ENCODE data around the gene VEPH1. TPM values are rescaled to one million over a fixed set of nuclear protein-coding genes. Genes with fewer than 3 reads are reported as not detected.
A peak's percentile ranks its signal among the peaks of the same experiment; 100 is the strongest.

Gene VEPH1
- total RNA-seq, 1 experiment from 2014 or later = 27.3 TPM

DNA sequence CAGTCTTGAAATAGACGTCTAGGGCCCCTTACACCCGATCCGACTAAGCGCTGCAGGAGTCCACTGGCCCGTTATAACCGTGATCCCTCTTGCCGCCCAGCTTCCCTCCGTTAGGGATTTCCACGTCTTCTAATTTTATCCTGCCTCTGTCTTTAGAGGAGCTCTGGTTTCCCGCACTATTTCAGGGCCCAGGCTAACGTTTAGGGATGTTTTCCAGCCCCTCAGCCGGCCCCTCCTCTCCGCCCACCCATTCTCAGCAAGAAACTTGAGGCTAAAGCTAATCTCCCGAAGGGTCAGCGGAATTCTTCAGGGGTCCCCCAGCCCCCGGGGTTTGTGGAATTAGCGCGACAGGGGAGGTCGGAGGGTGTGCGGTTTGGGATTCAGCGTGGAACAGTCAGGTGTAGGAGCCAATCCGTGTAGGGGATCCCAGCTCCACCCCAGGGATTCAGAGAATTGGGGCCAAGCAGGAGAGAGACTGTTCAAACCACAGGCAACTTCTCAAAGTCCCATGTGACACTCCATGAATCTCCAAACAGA, 65.0 kb downstream of the VEPH1 start:
- intact Hi-C loops (cut with micrococcal nuclease) = loop anchor here (5.0 kb wide), 2 partner anchors 86 to 126 kb away; no protein-coding TSS in a partner anchor
- BruUV-seq (replicated peaks) = no TSS peak
- ATAC-seq = peak; percentile 25

DNA sequence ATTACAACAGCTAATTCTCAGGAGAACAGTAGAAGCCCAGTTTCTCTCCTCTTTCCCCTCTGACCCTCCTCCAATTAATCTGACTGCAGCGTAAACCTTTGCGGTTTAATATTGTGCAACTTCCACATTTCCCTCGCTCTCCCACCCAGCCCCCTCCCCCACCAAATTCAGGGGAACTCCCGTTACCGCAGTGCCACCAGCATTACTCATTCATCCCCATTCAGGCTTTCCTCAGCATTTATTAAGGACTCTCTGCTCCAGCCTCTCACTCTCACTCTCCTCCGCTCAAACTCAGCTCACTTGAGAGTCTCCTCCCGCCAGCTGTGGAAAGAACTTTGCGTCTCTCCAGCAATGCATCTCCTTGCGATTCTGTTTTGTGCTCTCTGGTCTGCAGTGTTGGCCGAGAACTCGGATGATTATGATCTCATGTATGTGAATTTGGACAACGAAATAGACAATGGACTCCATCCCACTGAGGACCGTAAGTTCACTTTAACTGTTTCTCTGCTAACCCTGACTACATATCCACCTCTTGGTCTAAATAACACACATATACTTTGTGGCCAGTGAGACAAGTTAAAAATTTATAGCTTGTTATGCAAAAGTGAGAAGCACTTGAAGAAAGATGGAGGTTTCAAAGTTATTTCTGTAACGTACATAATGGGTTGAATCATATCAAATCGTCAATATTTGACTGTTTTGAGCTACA, 66.5 kb downstream of the VEPH1 start, which contains the start of gene PTX3:
Gene PTX3, plus strand, starts transcription at position 268 of the 709 bp plus-strand sequence. Its CDS starts 84 bp downstream, at position 352.
- Histone ChIP-seq H3K4me3 (ENCODE audit: low read length) (peak within 1 kb of the TSS; percentile 82), H3F3A (ENCODE audit: low read length, unreplicated experiment) (no peaks in the 10 kb centered on the region), H4K20me1 (ENCODE audit: low read length) (no peaks in the 10 kb centered on the region), H3K4me1 (ENCODE audit: insufficient read depth, low read length) (peaks cover 16% of the 10 kb centered on the region), H3K4me2 (ENCODE audit: low read length) (peak within 1 kb of the TSS; percentile 93), H2AFZ (ENCODE audit: low read length) (peak within 1 kb of the TSS; percentile 86), H3K9ac (ENCODE audit: low read length) (peak within 1 kb of the TSS; percentile 42), H3K27ac (ENCODE audit: low read length) (peak within 1 kb of the TSS; percentile 68), H3K27me3 (ENCODE audit: low read length) (no peaks in the 10 kb centered on the region), H3K36me3 (ENCODE audit: low read depth, low read length) (0 out of 2 replicates have a peak, but pooled peaks cover 3% of the 10 kb centered on the region), H3K79me2 (ENCODE audit: low read length) (peaks cover 17% of the 10 kb centered on the region), H3K9me2 (replicated peaks; ENCODE audit: low read length) (no peaks in the 10 kb centered on the region), H3K9me3 (ENCODE audit: low read length) (no peaks in the 10 kb centered on the region)
- intact Hi-C loops (cut with micrococcal nuclease) = loop anchor here (2.0 to 5.0 kb wide), 4 partner anchors 84 to 232 kb away; no protein-coding TSS in a partner anchor
- POLR2A ChIA-PET (ENCODE audit: unreplicated experiment) = interaction anchor here (0.6 to 0.8 kb wide), 3 partner anchors 62 to 276 kb away, joined by 3 to 7 read pairs (median 3); no protein-coding TSS in a partner anchor
- CTCF ChIA-PET = no interaction called here
- no peak for TF ChIP-seq EZH2phosphoT487 (IDR thresholded peaks at IDR 0.05; ENCODE audit: borderline replicate concordance, low read length)
- BruUV-seq (replicated peaks) = TSS peak; percentile 90
- ATAC-seq (peak; percentile 51), DNase-seq (peak; percentile 90)

More for the DNA sequence above, 65.0 kb downstream of the VEPH1 start:
- Histone ChIP-seq H3K9me2 (replicated peaks; ENCODE audit: low read length) (no peaks in the 10 kb centered on the region), H3K27ac (ENCODE audit: low read length) (no peak overlapping the region), H4K20me1 (ENCODE audit: low read length) (no peaks in the 10 kb centered on the region), H3K79me2 (ENCODE audit: low read length) (peaks cover 17% of the 10 kb centered on the region), H3F3A (ENCODE audit: low read length, unreplicated experiment) (no peaks in the 10 kb centered on the region), H3K4me3 (ENCODE audit: low read length) (peak overlapping the region; percentile 82), H3K4me2 (ENCODE audit: low read length) (peak overlapping the region; percentile 93), H3K27me3 (ENCODE audit: low read length) (no peaks in the 10 kb centered on the region), H3K9ac (ENCODE audit: low read length) (peak overlapping the region; percentile 42), H3K9me3 (ENCODE audit: low read length) (no peaks in the 10 kb centered on the region), H3K36me3 (ENCODE audit: low read depth, low read length) (peaks cover 10% of the 10 kb centered on the region; the same call in 1 of the 2 replicates), H2AFZ (ENCODE audit: low read length) (peak overlapping the region; percentile 86), H3K4me1 (ENCODE audit: insufficient read depth, low read length) (peaks cover 16% of the 10 kb centered on the region)
- TF ChIP-seq EZH2 (IDR thresholded peaks at IDR 0.05; ENCODE audit: low read length, unreplicated experiment) = no peak
- TF ChIP-seq, protein P1, sequence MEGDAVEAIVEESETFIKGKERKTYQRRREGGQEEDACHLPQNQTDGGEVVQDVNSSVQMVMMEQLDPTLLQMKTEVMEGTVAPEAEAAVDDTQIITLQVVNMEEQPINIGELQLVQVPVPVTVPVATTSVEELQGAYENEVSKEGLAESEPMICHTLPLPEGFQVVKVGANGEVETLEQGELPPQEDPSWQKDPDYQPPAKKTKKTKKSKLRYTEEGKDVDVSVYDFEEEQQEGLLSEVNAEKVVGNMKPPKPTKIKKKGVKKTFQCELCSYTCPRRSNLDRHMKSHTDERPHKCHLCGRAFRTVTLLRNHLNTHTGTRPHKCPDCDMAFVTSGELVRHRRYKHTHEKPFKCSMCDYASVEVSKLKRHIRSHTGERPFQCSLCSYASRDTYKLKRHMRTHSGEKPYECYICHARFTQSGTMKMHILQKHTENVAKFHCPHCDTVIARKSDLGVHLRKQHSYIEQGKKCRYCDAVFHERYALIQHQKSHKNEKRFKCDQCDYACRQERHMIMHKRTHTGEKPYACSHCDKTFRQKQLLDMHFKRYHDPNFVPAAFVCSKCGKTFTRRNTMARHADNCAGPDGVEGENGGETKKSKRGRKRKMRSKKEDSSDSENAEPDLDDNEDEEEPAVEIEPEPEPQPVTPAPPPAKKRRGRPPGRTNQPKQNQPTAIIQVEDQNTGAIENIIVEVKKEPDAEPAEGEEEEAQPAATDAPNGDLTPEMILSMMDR (conservative IDR thresholded peaks at IDR 0.05; ENCODE audit: low read depth, low read length) = no peak
- POLR2A ChIA-PET (ENCODE audit: unreplicated experiment) = interaction anchor here (0.6 to 0.8 kb wide), 2 partner anchors 29 to 190 kb away, joined by 3 to 7 read pairs; no protein-coding TSS in a partner anchor
- peak; percentile 21 for DNase-seq
- CTCF ChIA-PET = interaction anchor here (0.6 kb wide), 2 partner anchors 78 to 749 kb away, joined by 3 read pairs; no protein-coding TSS in a partner anchor

DNA sequence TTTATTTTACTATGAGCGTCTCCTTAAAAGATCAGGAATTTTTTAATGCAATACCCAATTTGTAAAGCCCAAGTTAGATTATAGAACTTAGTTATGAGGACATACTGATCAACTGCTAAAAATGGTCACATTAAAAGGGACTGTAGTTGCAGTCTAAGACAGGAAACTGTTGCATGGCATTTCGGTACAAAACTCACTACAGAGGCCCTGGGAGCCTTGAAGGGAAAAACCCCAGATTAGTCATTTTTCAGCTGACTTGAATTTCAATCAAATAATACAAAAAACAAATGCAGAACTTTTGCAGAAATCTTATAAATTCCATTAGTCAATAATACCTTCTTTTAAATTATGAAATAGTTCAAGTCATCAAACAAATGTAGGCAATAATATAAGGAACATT, 73.5 kb downstream of the VEPH1 start:
- TF ChIP-seq EZH2phosphoT487 (IDR thresholded peaks at IDR 0.05; ENCODE audit: borderline replicate concordance, low read length) (no peak), EZH2 (IDR thresholded peaks at IDR 0.05; ENCODE audit: low read length, unreplicated experiment) (no peak)
- TF ChIP-seq, protein P1 (conservative IDR thresholded peaks at IDR 0.05; ENCODE audit: low read depth, low read length) = no peak
- BruUV-seq (replicated peaks) = no TSS peak
- Histone ChIP-seq H3F3A (ENCODE audit: low read length, unreplicated experiment) (no peaks in the 10 kb centered on the region), H4K20me1 (ENCODE audit: low read length) (no peaks in the 10 kb centered on the region), H3K36me3 (ENCODE audit: low read depth, low read length) (no peaks in the 10 kb centered on the region), H3K4me1 (ENCODE audit: insufficient read depth, low read length) (peaks cover 3% of the 10 kb centered on the region), H3K27ac (ENCODE audit: low read length) (no peak overlapping the region), H3K27me3 (ENCODE audit: low read length) (no peaks in the 10 kb centered on the region), H3K4me3 (ENCODE audit: low read length) (no peak overlapping the region), H3K9ac (ENCODE audit: low read length) (no peak overlapping the region), H3K9me3 (ENCODE audit: low read length) (no peaks in the 10 kb centered on the region), H2AFZ (ENCODE audit: low read length) (no peak overlapping the region), H3K79me2 (ENCODE audit: low read length) (no peaks in the 10 kb centered on the region), H3K4me2 (ENCODE audit: low read length) (no peak overlapping the region), H3K9me2 (replicated peaks; ENCODE audit: low read length) (no peaks in the 10 kb centered on the region)
- ChIA-PET POLR2A (ENCODE audit: unreplicated experiment) (no interaction called here), CTCF (interaction anchor here (0.6 kb wide), 1 partner anchor 196 kb away, joined by 4 read pairs; no protein-coding TSS in a partner anchor)
- intact Hi-C loops (cut with micrococcal nuclease) = loop anchor here (5.0 kb wide), 1 partner anchor 42 kb away; no protein-coding TSS in a partner anchor
- DNase-seq (peak; percentile 33), ATAC-seq (peak; percentile 70)

Data from PC-3 (cell line).